Loucy (cell line): Measurements from ENCODE around the gene JARID2.

ENCODE experiments used
- CTCF ChIP-seq: fragments of 200-600 bp; sonication (generic); conservative IDR thresholded peaks from 2 replicates; pipeline ENCODE4 v1.5.1; 2014; ENCODE audit warnings: mild to moderate bottlenecking, antibody characterized with exemption, low read length
- EZH2phosphoT487 ChIP-seq: fragments of 200-600 bp; IDR thresholded peaks from 2 replicates; pipeline ENCODE4 v1.6.1; 2018; ENCODE audit warnings: antibody characterized with exemption, mild to moderate bottlenecking, moderate library complexity, borderline replicate concordance

GRCh38 chr6:15248451-15249370 lies 2.8 kb downstream of the JARID2 start:
- TF ChIP-seq CTCF (no peak), EZH2phosphoT487 (no peak)
